Head of caudate nucleus (tissue), 42 donors: ENCODE measurements around the gene RPS6KC1.

Experiments
- DNase-seq, 42 donors: peaks; one replicate each; pipeline versions ENCODE4 v3.0.0 to v3.0.0-alpha.2; 2020 to 2021; ENCODE audit warnings: mixed read lengths in 7 of 42
- intact Hi-C: fragments of 100-400 bp; cut with DNase I; formaldehyde crosslinking; loops from one replicate; pipeline ENCODE4 v1.15.0; 2022

Gene RPS6KC1

GRCh38 chr1:213050745-213051126 lies 305 bp upstream of the RPS6KC1 start:
- no peak for DNase-seq
- intact Hi-C loops: loop anchor here (2.0 kb wide), 1 partner anchor 36 kb away; the partner anchor contains the start of gene ANGEL2

- intact Hi-C loops: loop anchor here (2.0 kb wide), 1 partner anchor 37 kb away; the partner anchor contains the start of gene ANGEL2
- no peak for DNase-seq
Observed at GRCh38 chr1:213051881-213052202, 801 bp downstream of the RPS6KC1 start.

- intact Hi-C loops: no loop called here
- DNase-seq: no peak
Observed at GRCh38 chr1:213053455-213053854, 2.4 kb downstream of the RPS6KC1 start.

GRCh38 chr1:213054142-213054541 lies 3.1 kb downstream of the RPS6KC1 start:
- no peak for DNase-seq
- intact Hi-C loops: no loop called here

- intact Hi-C loops: no loop called here
- DNase-seq: peak in 6 of 42 donors; percentile 17 to 64 (median 31)
Observed at GRCh38 chr1:213054733-213055591, 3.9 kb downstream of the RPS6KC1 start.

- intact Hi-C loops: no loop called here
- DNase-seq: no peak
Observed at GRCh38 chr1:213055767-213056166, 4.7 kb downstream of the RPS6KC1 start.

GRCh38 chr1:213057264-213058059 lies 6.4 kb downstream of the RPS6KC1 start:
- intact Hi-C loops: no loop called here
- DNase-seq: no peak

GRCh38 chr1:213060836-213061235 lies 9.8 kb downstream of the RPS6KC1 start:
- DNase-seq: no peak
- intact Hi-C loops: no loop called here

GRCh38 chr1:213061263-213061662 lies 10.2 kb downstream of the RPS6KC1 start:
- intact Hi-C loops: no loop called here

GRCh38 chr1:213065800-213066199 lies 14.8 kb downstream of the RPS6KC1 start:
- DNase-seq: no peak
- intact Hi-C loops: no loop called here

More at GRCh38 chr1:213061263-213061662, 10.2 kb downstream of the RPS6KC1 start:
- DNase-seq: no peak

GRCh38 chr1:213066363-213066762 lies 15.3 kb downstream of the RPS6KC1 start:
- DNase-seq: no peak
- intact Hi-C loops: no loop called here

GRCh38 chr1:213067352-213067751 lies 16.3 kb downstream of the RPS6KC1 start:
- intact Hi-C loops: no loop called here
- DNase-seq: no peak

GRCh38 chr1:213070406-213070805 lies 19.4 kb downstream of the RPS6KC1 start:
- intact Hi-C loops: no loop called here
- no peak for DNase-seq

GRCh38 chr1:213075725-213076124 lies 24.7 kb downstream of the RPS6KC1 start:
- intact Hi-C loops: no loop called here
- no peak for DNase-seq

- intact Hi-C loops: no loop called here
- no peak for DNase-seq
Observed at GRCh38 chr1:213082420-213083111, 31.5 kb downstream of the RPS6KC1 start.

- intact Hi-C loops: no loop called here
Observed at GRCh38 chr1:213083112-213083445, 32.0 kb downstream of the RPS6KC1 start.

GRCh38 chr1:213087911-213088310 lies 36.9 kb downstream of the RPS6KC1 start:
- intact Hi-C loops: no loop called here
- no peak for DNase-seq

More at GRCh38 chr1:213083112-213083445, 32.0 kb downstream of the RPS6KC1 start:
- DNase-seq: peak in 3 of 42 donors; percentile 18 to 52 (median 29)

GRCh38 chr1:213089924-213090677 lies 39.1 kb downstream of the RPS6KC1 start:
- no peak for DNase-seq
- intact Hi-C loops: no loop called here

- DNase-seq: peak in 1 of 42 donors; percentile 24
- intact Hi-C loops: no loop called here
Observed at GRCh38 chr1:213094446-213094845, 43.4 kb downstream of the RPS6KC1 start.
